K562 (cell line): ENCODE data around the gene PDE4D. TPM values are rescaled to one million over a fixed set of nuclear protein-coding genes. Genes with fewer than 3 reads are reported as not detected.

ENCODE experiments used
- ATAC-seq: fragments of 200-7000 bp; cut with Tn5 transposase; 3 replicates; pipeline ENCODE4 v1.9.1; 2020; ENCODE audit warnings: moderate library complexity
- BruUV-seq: library from RNA; stranded (reverse); fragments of 400-500 nt; replicated peaks from 2 replicates; lab custom pipeline; 2021; lab: Mats Ljungman, UMichigan
- CTCF ChIA-PET: fragments of 300-600 bp; formaldehyde crosslinking; extraction: SDS; loops from one replicate; lab custom pipeline; 2021; ENCODE audit warnings: low intra/inter-chr PET ratio; lab: Yijun Ruan, JAX
- POLR2A ChIA-PET: fragments of 300-600, 350-650 bp; sonication (Branson Sonifier 250); formaldehyde crosslinking; extraction: SDS; loops from one replicate; lab custom pipeline; 2021; ENCODE audit warnings: antibody characterized with exemption, inconsistent platforms; lab: Yijun Ruan, JAX
- DNase-seq, 4 experiments: peaks; one replicate each; pipeline versions ENCODE4 v3.0.0 to v3.0.0-alpha.2; 2011 to 2018; ENCODE audit warnings: low spot score in 3 of 4, mixed read lengths in 3 of 4; ENCODE audit errors: extremely low read depth in 1 of 4
- FAIRE-seq: peaks from 2 replicates; lab custom pipeline; 2011; peaks lifted over from hg19 to GRCh38; lab: Jason Lieb, UNC
- H2AFZ ChIP-seq: 2 replicates; pipeline ENCODE4 v1.6.0; 2011; ENCODE audit warnings: low read depth, low read length, control low read depth, inconsistent platforms
- H3K27ac ChIP-seq: fragments of 200-600 bp; 3 replicates; pipeline ENCODE4 v1.8.0; 2011; ENCODE audit warnings: low read depth, mild to moderate bottlenecking, control low read depth, inconsistent platforms, low read length, moderate library complexity, mixed read lengths; ENCODE audit errors: extremely low read depth
- H3K27me3 ChIP-seq, 2 experiments: fragments of 300-600 bp in 1 of 2; 2 replicates in 1 of 2; 3 replicates in 1 of 2; pipeline versions ENCODE4 v1.6.0 to v1.8.0; 2011; ENCODE audit warnings: inconsistent platforms in 2 of 2, low read length in 2 of 2, mild to moderate bottlenecking in 1 of 2, mixed read lengths in 1 of 2, moderate library complexity in 1 of 2; ENCODE audit not compliant: control insufficient read depth in 2 of 2, insufficient read depth in 2 of 2
- H3K36me3 ChIP-seq: fragments of 300-600 bp; 3 replicates; pipeline ENCODE4 v1.8.0; 2011; ENCODE audit warnings: mild to moderate bottlenecking, low read length, inconsistent platforms; ENCODE audit not compliant: control insufficient read depth, insufficient read depth
- H3K4me1 ChIP-seq, 2 experiments: fragments of 200-600 bp in 1 of 2; replicated peaks in 1 of 2; 2 replicates in 1 of 2; 3 replicates in 1 of 2; pipeline versions ENCODE4 v1.5.1 to v1.8.0; 2011; ENCODE audit warnings: inconsistent platforms in 2 of 2, low read length in 2 of 2, mild to moderate bottlenecking in 1 of 2, mixed read lengths in 1 of 2, moderate library complexity in 1 of 2; ENCODE audit not compliant: control insufficient read depth in 2 of 2, insufficient read depth in 2 of 2
- H3K4me2 ChIP-seq: 2 replicates; pipeline ENCODE4 v1.6.1; 2011; ENCODE audit warnings: low read length, control low read depth, inconsistent platforms, mixed read lengths; ENCODE audit not compliant: insufficient read depth
- H3K4me3 ChIP-seq: fragments of 200-600 bp; sonication (generic), shearing (Covaris generic); 2 replicates; pipeline ENCODE4 v1.5.1; 2016; ENCODE audit warnings: control low read depth, inconsistent platforms
- H3K79me2 ChIP-seq: fragments of 200-600 bp; 3 replicates; pipeline ENCODE4 v1.8.0; 2011; ENCODE audit warnings: low read length, inconsistent platforms; ENCODE audit not compliant: control insufficient read depth, insufficient read depth
- H3K9ac ChIP-seq, 2 experiments: 2 replicates each; pipeline versions ENCODE4 v1.6.0 to v1.6.1; 2011; ENCODE audit warnings: low read depth in 2 of 2, low read length in 2 of 2, control low read depth in 1 of 2, inconsistent platforms in 1 of 2, mild to moderate bottlenecking in 1 of 2, mixed read lengths in 1 of 2; ENCODE audit not compliant: insufficient read depth in 1 of 2
- H3K9me1 ChIP-seq: one replicate; pipeline ENCODE4 v1.6.0; 2011; ENCODE audit warnings: inconsistent platforms, mild to moderate bottlenecking, low read length, moderate library complexity; ENCODE audit not compliant: control insufficient read depth, insufficient read depth
- H3K9me3 ChIP-seq: replicated peaks from 2 replicates; pipeline ENCODE4 v1.5.1; 2011; ENCODE audit warnings: low read depth, low read length, inconsistent platforms; ENCODE audit not compliant: control insufficient read depth, insufficient read depth
- H4K20me1 ChIP-seq: replicated peaks from 2 replicates; pipeline ENCODE4 v1.6.1; 2011; ENCODE audit warnings: low read length, inconsistent platforms, mixed read lengths; ENCODE audit not compliant: control insufficient read depth, insufficient read depth
- ATF2 ChIP-seq: sonication (generic); formaldehyde crosslinking; IDR thresholded peaks from 2 replicates; pipeline ENCODE4 v1.8.1; 2022; ENCODE audit warnings: missing genetic modification reagents
- BACH1 ChIP-seq: fragments of 200-800 bp; sonication (Bioruptor generic); IDR thresholded peaks from 2 replicates; pipeline ENCODE4 v1.6.1; 2016; ENCODE audit warnings: missing genetic modification characterization, missing compliant biosample characterization
- CREBBP ChIP-seq: IDR thresholded peaks from one replicate; pipeline ENCODE4 v1.6.1; 2012; ENCODE audit warnings: low read depth, mild to moderate bottlenecking, control low read depth, inconsistent platforms, low read length
- CTCF ChIP-seq, 3 experiments: IDR thresholded peaks in 2 of 3; conservative IDR thresholded peaks in 1 of 3; 2 replicates each; pipeline ENCODE4 v1.5.1; 2011 to 2012; ENCODE audit warnings: low read length in 3 of 3, mild to moderate bottlenecking in 3 of 3, control low read depth in 2 of 3, improper control_type of control experiment in 1 of 3, inconsistent platforms in 1 of 3, low read depth in 1 of 3, mixed read lengths in 1 of 3, moderate library complexity in 1 of 3; ENCODE audit not compliant: insufficient read depth in 2 of 3
- FOXA1 ChIP-seq: fragments of 450-650 bp; IDR thresholded peaks from 2 replicates; pipeline ENCODE4 v1.6.1; 2016; ENCODE audit warnings: mild to moderate bottlenecking, borderline replicate concordance
- RAD21 ChIP-seq, 2 experiments: fragments of 250-450 bp in 1 of 2; fragments of 450-650 bp in 1 of 2; sonication (Bioruptor Pico) in 1 of 2; formaldehyde crosslinking in 1 of 2; IDR thresholded peaks in 1 of 2; conservative IDR thresholded peaks in 1 of 2; 2 replicates each; pipeline versions ENCODE4 v1.4.0 to v1.8.0; 2020 to 2022; ENCODE audit warnings: mild to moderate bottlenecking in 2 of 2, moderate library complexity in 1 of 2
- SMAD4 ChIP-seq: fragments of 250-450 bp; sonication (Bioruptor Pico); conservative IDR thresholded peaks from 2 replicates; pipeline ENCODE4 v1.8.0; 2021; ENCODE audit warnings: inconsistent platforms, mild to moderate bottlenecking, moderate library complexity
- SMC3 ChIP-seq: conservative IDR thresholded peaks from 2 replicates; pipeline ENCODE4 v1.6.1; 2011; ENCODE audit warnings: low read depth, low read length, improper control_type of control experiment; ENCODE audit not compliant: insufficient read depth
- SRSF1 ChIP-seq: fragments of 200-400 bp; formaldehyde crosslinking; IDR thresholded peaks from 2 replicates; pipeline ENCODE4 v1.6.1; 2017; ENCODE audit warnings: mild to moderate bottlenecking, low read depth, low read length, moderate library complexity
- VEZF1 ChIP-seq: fragments of 200-800 bp; sonication (Bioruptor generic); IDR thresholded peaks from 2 replicates; pipeline ENCODE4 v1.6.1; 2017; ENCODE audit warnings: missing genetic modification characterization, missing compliant biosample characterization
- ZNF224 ChIP-seq: sonication (generic); formaldehyde crosslinking; IDR thresholded peaks from 2 replicates; pipeline ENCODE4 v1.8.0; 2022; ENCODE audit warnings: mild to moderate bottlenecking, missing genetic modification reagents
- WGBS: fragments of 100-300 bp; shearing (Covaris generic); methylation state at CpG from one replicate; pipeline ENCODE4 v1.1.6; 2016; ENCODE audit warnings: low coverage, mixed read lengths; ENCODE audit not compliant: insufficient coverage; ENCODE audit errors: missing lambda C conversion rate; 5-methylcytosine and 5-hydroxymethylcytosine counted together
- in situ Hi-C: fragments of 300-500 bp; cut with MboI; formaldehyde crosslinking; loops from 4 replicates; pipeline ENCODE4 v1.15.0; 2018; ENCODE audit warnings: inconsistent platforms, mixed read lengths
- intact Hi-C: fragments of 100-400 bp; cut with micrococcal nuclease; formaldehyde crosslinking; loops from 2 replicates; pipeline ENCODE4 v1.14.2; 2022
- polyA plus RNA-seq, 8 experiments: library from polyadenylated mRNA; depleted of rRNA in 4 of 8; stranded (reverse) in 5 of 8; unstranded in 3 of 8; fragments of >200 nt; fragmentation: Nextera tagmentation in 2 of 8; fragmentation: Illumina TruSeq in 1 of 8; extraction: Ambion mirVana in 2 of 8; extraction: Trizol in 1 of 8; gene quantifications; 2 replicates each; pipeline versions ENCODE4 v1.2.1 to v1.2.3, GENCODE V29; 2011 to 2014; ENCODE audit warnings: inconsistent platforms in 1 of 8, missing spikeins in 1 of 8
- total RNA-seq, 7 experiments: library from RNA; depleted of rRNA in 6 of 7; stranded (reverse); fragments of >200 nt in 6 of 7; fragmentation: Illumina TruSeq in 2 of 7; extraction: Trizol in 2 of 7; gene quantifications; 2 replicates each; pipeline versions ENCODE4 v1.2.1 to v1.2.3, GENCODE V29; 2011 to 2021; ENCODE audit warnings: low replicate concordance in 1 of 7

The PDE4D gene
- total and polyA plus RNA-seq, 9 of the 15 experiments (the other 6 are each of a cell fraction or from before 2014, with no cell fraction given), result 0.04 to 0.46 (median 0.13) TPM

- no peak for TF ChIP-seq ATF2 (CRISPR knock-in tag)
Observed at GRCh38 chr5:59177644-59178043, 715.9 kb downstream of the PDE4D start (continued).

GRCh38 chr5:59174248-59174844, 719.2 kb downstream of the PDE4D start:
- in situ Hi-C loops, result no loop called here
- H3K27ac ChIP-seq, result no peak overlapping the region
- CTCF ChIA-PET, result interaction anchor here (0.6 to 1.2 kb wide), 4 partner anchors 282 to 288 kb away, joined by 4 to 11 read pairs (median 4); no protein-coding TSS in a partner anchor
- no peaks in the 10 kb centered on the region for H3K36me3 ChIP-seq
- H3K4me2 ChIP-seq, result no peak overlapping the region
- 0% methylated on average over 5 of the region's 5 CpGs for WGBS
- H3K79me2 ChIP-seq, result no peaks in the 10 kb centered on the region
- no peaks in the 10 kb centered on the region for H3K27me3 ChIP-seq
- ATAC-seq, result peak; percentile 82
- POLR2A ChIA-PET, result interaction anchor here (0.9 kb wide), 1 partner anchor 12 kb away, joined by 3 read pairs; no protein-coding TSS in a partner anchor
- DNase-seq, result peak in 2 of 4 experiments; percentile 20 to 44
- no peak for TF ChIP-seq VEZF1 (CRISPR knock-in tag)
- 0 out of 2 replicates have a peak, but pooled peaks have one; percentile 13 for TF ChIP-seq SMC3
- no peak for TF ChIP-seq SMAD4 (CRISPR knock-in tag)
- TF ChIP-seq ZNF224 (CRISPR knock-in tag), result no peak
- TF ChIP-seq CREBBP, result no peak
- peak; percentile 48 to 70 (median 60) for TF ChIP-seq CTCF (IDR thresholded peaks at IDR 0.05 in 2 of 3, conservative IDR thresholded peaks at IDR 0.05 in 1 of 3; ENCODE audit: insufficient read depth in 2 of 3, low read depth in 1 of 3, low read length in 3 of 3)
- TF ChIP-seq SRSF1, result no peak
- TF ChIP-seq RAD21 (CRISPR knock-in tag; conservative IDR thresholded peaks at IDR 0.05 in 1 of 2, IDR thresholded peaks at IDR 0.05 in 1 of 2), result peak; percentile 52 to 54
- no peak for TF ChIP-seq FOXA1
- TF ChIP-seq BACH1, result no peak
- H3K9me1 ChIP-seq, result no peaks in the 10 kb centered on the region
- no peaks in the 10 kb centered on the region for H3K4me1 ChIP-seq
- no peaks in the 10 kb centered on the region for H4K20me1 ChIP-seq
- no peak overlapping the region for H3K4me3 ChIP-seq
- no TSS peak for BruUV-seq
- peak; percentile 23 for FAIRE-seq
- H3K9ac ChIP-seq, result no peak overlapping the region
- H3K9me3 ChIP-seq, result no peaks in the 10 kb centered on the region
- intact Hi-C loops, result loop anchor here (2.0 to 10.0 kb wide), 2 partner anchors 140 to 284 kb away; no protein-coding TSS in a partner anchor
- no peak overlapping the region for H2AFZ ChIP-seq
